ENCODE results near the gene LVRN.
A peak's percentile ranks its signal among the peaks of the same experiment; 100 is the strongest.

The LVRN gene

GRCh38 chr5:116013936-116014335 is 51.7 kb downstream of the LVRN start:
- no peak for ATAC-seq (ENCODE audit: low read depth)
- H3K27me3 Mint-ChIP-seq = peaks cover 5% of the 10 kb centered on the region
- H3K9me3 Mint-ChIP-seq = no peaks in the 10 kb centered on the region
- no peak for DNase-seq (ENCODE audit: low spot score in 2 of 2)
- H3K4me1 Mint-ChIP-seq = no peaks in the 10 kb centered on the region
- H3K27ac Mint-ChIP-seq = no peak overlapping the region
- H3K36me3 Mint-ChIP-seq = no peaks in the 10 kb centered on the region
- H3K4me3 Mint-ChIP-seq = no peak overlapping the region

GRCh38 chr5:116023619-116024018 is 61.3 kb downstream of the LVRN start:
- Mint-ChIP-seq H3K27ac (no peak overlapping the region), H3K36me3 (no peaks in the 10 kb centered on the region), H3K9me3 (no peaks in the 10 kb centered on the region), H3K27me3 (peaks cover 6% of the 10 kb centered on the region), H3K4me1 (peaks cover 2% of the 10 kb centered on the region), H3K4me3 (no peak overlapping the region)
- ATAC-seq (ENCODE audit: low read depth) = no peak
- no peak for DNase-seq (ENCODE audit: low spot score in 2 of 2)

DNA sequence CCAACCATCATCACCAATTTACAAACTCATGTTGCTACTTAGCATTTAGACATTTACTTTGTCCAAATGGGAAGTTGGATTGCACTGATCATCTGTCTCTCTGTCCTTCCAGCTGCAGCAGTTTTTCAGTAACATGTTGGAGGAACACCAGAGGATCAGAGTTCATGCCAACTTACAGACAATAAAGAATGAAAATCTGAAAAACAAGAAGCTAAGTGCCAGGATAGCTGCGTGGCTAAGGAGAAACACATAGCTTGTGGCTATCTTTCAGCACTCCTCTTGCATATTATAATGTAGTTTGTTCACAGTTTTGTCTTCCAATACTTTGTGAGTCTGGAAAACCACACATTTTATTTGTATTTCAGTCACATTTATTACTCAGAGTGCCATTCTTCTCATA is 63.6 kb downstream of the LVRN start:
- DNase-seq (ENCODE audit: low spot score in 2 of 2) = no peak
- no peak for ATAC-seq (ENCODE audit: low read depth)
- Mint-ChIP-seq H3K36me3 (no peaks in the 10 kb centered on the region), H3K27me3 (peaks cover 4% of the 10 kb centered on the region), H3K9me3 (no peaks in the 10 kb centered on the region), H3K4me3 (no peak overlapping the region), H3K27ac (no peak overlapping the region), H3K4me1 (peaks cover 2% of the 10 kb centered on the region)

GRCh38 chr5:116032094-116032517 is 69.8 kb downstream of the LVRN start, which contains the start of gene ARL14EPL:
ARL14EPL (plus strand) TSS chr5:116032472; CDS start chr5:116051466, 18,994 bp downstream.
- Mint-ChIP-seq H3K4me1 (peaks cover 29% of the 10 kb centered on the region), H3K36me3 (no peaks in the 10 kb centered on the region), H3K4me3 (peak within 1 kb of the TSS; percentile 47), H3K9me3 (no peaks in the 10 kb centered on the region), H3K27ac (peak within 1 kb of the TSS; percentile 80), H3K27me3 (peaks cover 2% of the 10 kb centered on the region)
- peak in 1 of 2 donors; percentile 23 for DNase-seq (ENCODE audit: low spot score in 2 of 2)
- peak; percentile 90 for ATAC-seq (ENCODE audit: low read depth)

DNA sequence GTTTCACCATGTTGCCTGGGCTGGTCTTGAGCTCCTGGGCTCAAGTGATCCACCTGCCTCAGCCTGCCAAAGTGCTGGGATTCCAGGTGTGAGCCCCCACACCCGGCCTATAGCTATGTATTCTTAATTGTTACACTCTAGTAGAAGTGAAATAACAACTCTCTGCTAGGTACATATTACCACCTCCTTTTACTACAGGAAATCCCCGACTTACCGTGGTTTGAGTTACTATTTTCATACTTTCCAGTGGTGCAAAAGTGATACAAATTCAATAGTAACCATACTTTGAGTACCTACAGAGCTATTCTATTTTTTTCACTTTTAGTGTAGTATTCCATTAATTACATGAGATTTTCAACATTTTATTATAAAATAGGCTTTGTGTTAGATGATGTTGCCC is 70.7 kb downstream of the LVRN start:
- DNase-seq (ENCODE audit: low spot score in 2 of 2) (no peak), ATAC-seq (ENCODE audit: low read depth) (peak; percentile 23)
- peaks cover 36% of the 10 kb centered on the region for H3K4me1 Mint-ChIP-seq
- H3K27me3 Mint-ChIP-seq = peaks cover 2% of the 10 kb centered on the region
- peak overlapping the region; percentile 80 for H3K27ac Mint-ChIP-seq
- peak overlapping the region; percentile 21 for H3K4me3 Mint-ChIP-seq
- H3K9me3 Mint-ChIP-seq = no peaks in the 10 kb centered on the region
- H3K36me3 Mint-ChIP-seq = no peaks in the 10 kb centered on the region

DNA sequence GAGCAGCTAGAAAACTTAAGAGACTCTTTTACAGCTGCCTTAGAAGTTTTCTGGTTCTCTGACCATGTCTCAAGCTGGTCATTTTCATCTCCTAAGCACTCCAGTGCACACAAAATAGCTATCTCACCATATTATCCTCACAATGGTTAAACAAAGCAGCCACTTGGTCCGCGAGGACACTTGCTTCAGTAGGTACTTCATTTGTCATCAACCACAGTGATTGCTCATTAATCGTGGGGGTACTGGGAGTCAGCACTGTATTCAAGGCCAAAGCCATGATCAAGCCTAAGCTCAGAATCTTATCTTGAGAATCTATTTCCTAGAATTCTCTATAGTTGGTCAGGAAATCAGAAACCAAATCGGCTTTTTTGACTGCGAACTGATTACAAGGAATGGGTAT is 72.8 kb downstream of the LVRN start:
- Mint-ChIP-seq H3K27ac (peak overlapping the region; percentile 35), H3K9me3 (no peaks in the 10 kb centered on the region), H3K4me1 (peaks cover 53% of the 10 kb centered on the region), H3K27me3 (no peaks in the 10 kb centered on the region), H3K4me3 (no peak overlapping the region), H3K36me3 (no peaks in the 10 kb centered on the region)
- ATAC-seq (ENCODE audit: low read depth) (no peak), DNase-seq (ENCODE audit: low spot score in 2 of 2) (no peak)

DNA sequence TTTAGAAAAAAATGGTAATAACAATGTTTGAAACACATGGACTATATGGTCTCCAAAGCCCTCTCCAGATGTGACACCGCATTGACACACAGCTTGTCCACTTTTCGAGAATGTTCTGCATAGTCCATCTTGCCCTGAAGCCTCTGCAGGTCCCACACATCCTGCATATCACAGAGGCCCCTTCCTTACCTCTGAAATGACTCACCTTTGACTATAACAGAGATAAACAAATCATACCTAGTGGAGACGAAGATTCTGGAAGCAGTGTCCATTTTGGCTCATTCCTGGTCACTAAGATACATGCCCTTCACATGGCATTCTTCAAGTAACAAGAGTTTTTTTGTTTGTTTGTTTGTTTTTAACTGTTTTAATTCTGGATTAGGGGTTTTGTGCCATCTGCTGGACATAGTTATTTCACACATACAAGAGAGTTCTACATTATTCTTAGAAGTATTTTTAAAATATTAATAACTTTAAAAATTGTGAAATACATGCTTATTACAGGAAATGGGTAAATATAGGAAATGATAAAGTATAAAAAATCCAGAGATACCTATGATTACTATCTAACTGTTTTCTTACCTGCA is 75.1 kb downstream of the LVRN start:
- H3K36me3 Mint-ChIP-seq = no peaks in the 10 kb centered on the region
- DNase-seq (ENCODE audit: low spot score in 2 of 2) (no peak), ATAC-seq (ENCODE audit: low read depth) (no peak)
- H3K4me1 Mint-ChIP-seq = peaks cover 49% of the 10 kb centered on the region
- H3K27me3 Mint-ChIP-seq = no peaks in the 10 kb centered on the region
- peak overlapping the region; percentile 75 for H3K27ac Mint-ChIP-seq
- no peaks in the 10 kb centered on the region for H3K9me3 Mint-ChIP-seq
- H3K4me3 Mint-ChIP-seq = no peak overlapping the region

DNA sequence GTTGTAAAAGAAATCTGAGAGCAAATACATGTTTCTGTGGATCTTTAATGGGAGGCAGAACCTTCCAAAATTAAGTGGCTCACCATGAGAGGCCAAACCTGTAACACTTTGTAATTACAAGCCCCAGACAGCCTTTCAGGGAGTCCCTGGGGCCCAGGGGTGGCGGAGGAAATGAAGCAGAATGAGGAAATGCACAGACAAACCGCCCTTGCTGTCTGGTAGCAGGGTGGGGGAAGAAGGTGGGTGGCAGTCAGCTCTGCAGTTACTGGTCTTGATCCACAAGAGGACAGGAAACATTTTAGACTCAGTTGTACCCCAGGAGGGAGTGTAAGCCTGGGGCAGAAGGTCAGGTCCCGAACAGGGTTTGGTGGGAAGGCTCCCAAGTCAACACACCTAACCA is 76.5 kb downstream of the LVRN start:
- Mint-ChIP-seq H3K27ac (peak overlapping the region; percentile 75), H3K9me3 (no peaks in the 10 kb centered on the region), H3K4me1 (peaks cover 41% of the 10 kb centered on the region), H3K36me3 (no peaks in the 10 kb centered on the region), H3K27me3 (no peaks in the 10 kb centered on the region), H3K4me3 (peak overlapping the region; percentile 57)
- DNase-seq (ENCODE audit: low spot score in 2 of 2) (peak; percentile 54 to 59), ATAC-seq (ENCODE audit: low read depth) (peak; percentile 100)

DNA sequence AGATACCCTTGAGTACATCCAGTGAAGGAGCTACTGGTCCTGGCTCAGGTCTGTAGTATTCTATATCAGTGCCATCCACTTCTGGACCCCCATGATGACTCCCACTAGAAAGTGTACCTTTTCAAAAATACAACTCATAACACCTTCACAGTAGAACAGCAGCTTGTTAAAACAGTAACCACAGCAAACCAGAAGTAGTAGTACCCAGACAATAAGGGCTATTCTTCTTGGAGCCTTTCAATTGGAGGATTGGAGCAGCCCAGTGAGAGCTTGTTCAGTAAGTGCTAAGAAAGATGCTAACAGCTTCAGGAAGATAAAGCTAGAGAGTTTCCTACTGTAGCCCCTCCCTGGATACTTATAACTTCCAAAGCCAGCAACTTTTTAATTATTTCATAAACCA is 80.1 kb downstream of the LVRN start:
- Mint-ChIP-seq H3K27ac (no peak overlapping the region), H3K9me3 (no peaks in the 10 kb centered on the region), H3K4me3 (no peak overlapping the region), H3K27me3 (no peaks in the 10 kb centered on the region), H3K36me3 (no peaks in the 10 kb centered on the region), H3K4me1 (peaks cover 21% of the 10 kb centered on the region)
- no peak for DNase-seq (ENCODE audit: low spot score in 2 of 2)
- no peak for ATAC-seq (ENCODE audit: low read depth)

DNA sequence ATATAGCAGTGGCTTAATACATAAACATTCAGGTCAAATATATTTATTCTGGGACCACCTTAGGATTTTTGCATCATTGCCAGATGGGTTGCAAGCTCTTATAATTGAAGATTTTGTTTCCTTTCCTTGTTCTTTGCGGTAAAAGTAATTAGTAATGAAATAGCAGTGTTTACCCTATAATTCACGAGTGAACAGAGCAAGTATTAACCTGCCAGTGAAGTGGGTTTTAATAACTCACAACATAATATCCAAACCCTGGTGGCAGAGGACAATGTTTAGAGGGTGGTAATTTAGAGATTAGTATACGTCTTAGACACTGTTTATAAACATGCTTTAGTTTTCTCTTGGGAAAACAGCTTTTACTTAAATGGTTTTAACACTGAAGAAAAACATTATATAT is 81.8 kb downstream of the LVRN start:
- H3K36me3 Mint-ChIP-seq = no peaks in the 10 kb centered on the region
- H3K4me3 Mint-ChIP-seq = no peak overlapping the region
- no peaks in the 10 kb centered on the region for H3K9me3 Mint-ChIP-seq
- DNase-seq (ENCODE audit: low spot score in 2 of 2) (no peak), ATAC-seq (ENCODE audit: low read depth) (no peak)
- H3K27ac Mint-ChIP-seq = no peak overlapping the region
- peaks cover 6% of the 10 kb centered on the region for H3K4me1 Mint-ChIP-seq
- no peaks in the 10 kb centered on the region for H3K27me3 Mint-ChIP-seq

DNA sequence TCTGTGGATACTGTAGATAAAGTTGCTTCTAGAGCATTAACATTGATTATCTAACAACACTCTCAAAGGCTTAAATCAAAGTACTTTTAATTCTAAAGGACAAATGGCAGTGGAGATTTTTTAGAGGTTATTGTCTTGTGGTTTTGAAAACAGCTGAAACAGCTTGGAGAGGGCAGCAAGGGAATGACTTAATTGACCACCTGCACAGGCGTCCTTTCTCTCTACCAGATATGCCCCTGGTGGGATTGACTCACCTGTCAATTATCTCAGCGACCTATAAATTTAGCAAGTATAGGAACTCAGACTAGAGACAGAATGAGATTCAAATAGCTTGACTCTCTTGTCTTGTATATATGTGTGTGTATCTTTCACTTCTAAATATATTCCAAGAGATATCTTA is 83.5 kb downstream of the LVRN start:
- ATAC-seq (ENCODE audit: low read depth) (no peak), DNase-seq (ENCODE audit: low spot score in 2 of 2) (no peak)
- H3K4me1 Mint-ChIP-seq = no peaks in the 10 kb centered on the region
- no peaks in the 10 kb centered on the region for H3K27me3 Mint-ChIP-seq
- H3K27ac Mint-ChIP-seq = no peak overlapping the region
- H3K36me3 Mint-ChIP-seq = no peaks in the 10 kb centered on the region
- H3K4me3 Mint-ChIP-seq = no peak overlapping the region
- H3K9me3 Mint-ChIP-seq = no peaks in the 10 kb centered on the region

- H3K36me3 Mint-ChIP-seq = no peaks in the 10 kb centered on the region
- DNase-seq (ENCODE audit: low spot score in 2 of 2) = no peak
- H3K4me1 Mint-ChIP-seq = no peaks in the 10 kb centered on the region
- H3K27me3 Mint-ChIP-seq = no peaks in the 10 kb centered on the region
- H3K4me3 Mint-ChIP-seq = no peak overlapping the region
- no peak for ATAC-seq (ENCODE audit: low read depth)
- H3K9me3 Mint-ChIP-seq = no peaks in the 10 kb centered on the region
- no peak overlapping the region for H3K27ac Mint-ChIP-seq
Measured at GRCh38 chr5:116046261-116046660, 84.0 kb downstream of the LVRN start.

- H3K36me3 Mint-ChIP-seq = no peaks in the 10 kb centered on the region
Measured at GRCh38 chr5:116046823-116047222, 84.5 kb downstream of the LVRN start.

DNA sequence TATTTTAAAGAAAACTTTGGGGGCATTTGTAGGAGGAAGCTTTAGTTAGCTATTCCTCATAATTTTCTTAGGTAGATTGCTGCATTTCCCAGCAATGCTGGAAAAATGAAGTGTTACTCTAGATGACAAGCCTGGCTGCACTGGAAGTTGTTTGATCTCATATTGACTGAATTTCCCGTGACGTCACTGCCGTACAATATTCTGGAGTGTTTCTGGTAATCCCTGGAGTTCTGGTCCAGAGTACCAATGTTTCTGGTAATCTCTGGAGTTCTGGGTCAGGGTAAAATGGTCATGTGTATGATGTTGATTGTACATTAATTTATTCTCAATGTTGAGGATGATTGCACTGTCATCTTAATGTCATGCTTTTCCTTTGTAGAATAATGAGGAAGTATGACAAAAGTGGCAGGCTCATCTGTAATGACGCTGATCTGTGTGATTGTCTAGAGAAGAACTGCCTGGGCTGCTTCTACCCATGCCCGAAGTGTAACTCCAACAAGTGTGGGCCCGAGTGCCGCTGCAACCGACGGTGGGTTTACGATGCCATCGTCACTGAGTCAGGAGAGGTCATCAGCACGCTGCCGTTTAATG is 96.2 kb downstream of the LVRN start:
- ATAC-seq (ENCODE audit: low read depth) (peak; percentile 42), DNase-seq (ENCODE audit: low spot score in 2 of 2) (no peak)
- Mint-ChIP-seq H3K27me3 (no peaks in the 10 kb centered on the region), H3K4me3 (no peak overlapping the region), H3K27ac (no peak overlapping the region), H3K36me3 (no peaks in the 10 kb centered on the region), H3K9me3 (no peaks in the 10 kb centered on the region), H3K4me1 (peaks cover 4% of the 10 kb centered on the region)

More at GRCh38 chr5:116046823-116047222, 84.5 kb downstream of the LVRN start:
- no peak overlapping the region for H3K27ac Mint-ChIP-seq
- no peaks in the 10 kb centered on the region for H3K4me1 Mint-ChIP-seq
- ATAC-seq (ENCODE audit: low read depth) (no peak), DNase-seq (ENCODE audit: low spot score in 2 of 2) (no peak)
- no peaks in the 10 kb centered on the region for H3K27me3 Mint-ChIP-seq
- H3K4me3 Mint-ChIP-seq = no peak overlapping the region
- no peaks in the 10 kb centered on the region for H3K9me3 Mint-ChIP-seq

DNA sequence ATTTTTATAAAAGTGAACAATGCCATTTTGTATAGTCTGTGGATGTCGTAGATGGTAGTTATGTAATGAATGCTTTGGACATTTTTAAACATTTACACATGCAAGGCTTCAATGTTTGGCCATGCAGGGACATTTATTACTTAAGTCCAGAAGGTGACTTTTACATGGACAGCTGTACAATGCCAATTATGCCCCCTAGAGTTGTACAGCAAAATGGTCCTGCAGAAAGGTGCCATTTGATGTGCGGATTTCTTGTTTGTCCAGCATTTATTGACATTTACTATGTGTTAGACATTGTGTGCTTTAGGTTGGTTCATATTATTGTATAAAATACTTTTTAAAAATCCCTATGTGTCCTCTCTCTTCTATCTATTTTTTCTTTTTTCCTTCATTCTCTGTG is 100.1 kb downstream of the LVRN start:
- DNase-seq (ENCODE audit: low spot score in 2 of 2) (no peak), ATAC-seq (ENCODE audit: low read depth) (no peak)
- H3K27ac Mint-ChIP-seq = no peak overlapping the region
- no peaks in the 10 kb centered on the region for H3K36me3 Mint-ChIP-seq
- peaks cover 1% of the 10 kb centered on the region for H3K27me3 Mint-ChIP-seq
- no peaks in the 10 kb centered on the region for H3K9me3 Mint-ChIP-seq
- H3K4me3 Mint-ChIP-seq = no peak overlapping the region
- H3K4me1 Mint-ChIP-seq = peaks cover 4% of the 10 kb centered on the region

Measured in memory B cell (primary cell).